NCI-H2081 (cell line): ENCODE measurements around the gene MFAP4.

Experiments used
- DNase-seq, 2 experiments: peaks; one replicate each; lab custom pipeline; 2025; lab: John Stamatoyannopoulos, UW

Gene MFAP4

DNA sequence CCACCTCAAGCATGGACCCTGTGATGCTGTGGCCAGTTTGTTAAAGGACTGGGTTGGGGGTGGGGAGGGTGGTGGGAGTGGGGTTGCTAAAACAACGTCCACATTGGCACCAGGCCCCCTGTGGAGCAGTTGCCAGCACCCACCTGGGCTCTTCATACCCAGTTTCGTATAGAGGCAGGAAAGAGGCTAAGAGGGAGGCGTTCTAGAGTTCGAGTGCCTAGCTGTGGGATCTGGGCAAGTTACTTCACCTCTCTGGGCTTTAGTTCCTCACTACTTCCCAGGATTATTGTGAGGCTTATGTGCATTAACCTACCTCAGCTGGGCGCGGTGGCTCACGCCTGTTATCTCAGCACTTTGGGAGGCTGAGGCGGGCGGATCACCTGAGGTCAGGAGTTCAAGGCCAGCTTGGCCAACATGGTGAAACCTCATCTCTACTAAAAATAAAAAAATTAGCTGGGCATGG, 1.4 kb downstream of the MFAP4 start:
- no peak for DNase-seq

DNA sequence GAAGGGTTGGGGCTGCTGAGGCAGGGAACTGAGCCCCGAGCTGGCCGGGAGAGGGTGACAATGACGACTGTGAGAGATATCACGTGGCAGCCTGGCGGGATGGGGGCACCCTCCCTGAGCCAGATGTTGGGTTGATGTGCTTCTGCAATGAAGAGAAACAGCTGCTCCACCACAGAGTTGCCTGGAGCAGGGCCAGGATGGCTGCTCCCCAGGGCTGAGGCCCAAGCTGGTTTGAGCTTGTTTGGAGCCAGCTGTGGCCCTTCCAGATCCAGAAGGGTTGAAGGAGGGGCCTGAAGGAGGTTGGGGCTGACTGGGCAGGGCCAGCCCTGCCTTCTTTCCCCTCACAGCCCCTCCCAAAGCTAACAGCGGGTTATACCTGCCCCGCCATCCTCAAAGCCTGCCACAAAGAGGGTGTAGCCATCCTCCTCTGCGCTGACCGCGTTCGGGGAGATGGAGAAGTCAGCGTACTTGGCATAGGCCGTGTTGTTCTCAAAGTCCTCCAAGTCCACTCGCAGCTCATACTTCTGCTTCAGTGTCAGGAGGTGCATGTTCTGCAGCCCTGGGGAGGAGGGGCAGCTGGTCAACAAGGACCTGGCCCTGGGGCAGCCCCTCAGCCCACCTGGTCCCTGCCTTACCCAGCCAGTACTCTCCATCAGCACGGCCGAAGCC, 2.1 kb downstream of the MFAP4 start:
- DNase-seq = no peak

DNA sequence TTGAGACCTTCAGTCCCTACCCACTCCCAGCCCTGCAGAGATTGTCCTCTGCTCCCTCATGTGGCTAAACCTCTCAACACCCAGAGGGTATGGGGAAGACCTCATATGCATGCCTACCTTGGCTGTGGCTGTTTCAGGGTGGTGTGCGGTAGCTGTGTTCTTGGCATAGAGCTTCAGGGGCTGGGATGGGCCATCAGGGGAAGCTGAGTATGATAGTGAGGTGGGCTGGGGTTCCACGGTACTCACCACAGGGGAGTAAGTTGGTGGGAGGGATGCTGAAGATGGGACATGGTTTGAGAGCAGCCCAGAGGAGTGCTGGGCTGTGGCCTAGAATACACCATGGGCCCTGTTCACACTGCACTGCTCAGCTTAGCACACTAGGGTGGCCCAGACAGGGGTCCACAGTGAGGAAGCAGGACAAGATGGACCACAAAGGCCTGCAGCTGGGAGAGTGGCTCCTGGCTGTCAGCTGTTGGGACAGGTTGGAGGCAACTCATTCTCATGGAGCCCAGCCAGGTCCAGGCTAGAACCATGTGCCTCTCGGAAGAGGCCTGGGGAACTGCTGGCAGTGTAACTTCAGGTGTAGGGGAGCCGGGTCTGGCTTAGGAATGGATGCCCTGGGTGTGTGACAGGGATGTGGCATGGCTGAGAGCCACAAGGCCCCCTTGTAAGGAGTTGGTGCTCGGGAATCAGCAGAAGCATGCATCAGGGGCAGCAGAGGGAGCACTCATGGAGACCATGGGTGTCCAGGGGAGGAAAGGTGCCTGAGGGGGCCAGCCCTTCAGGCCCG, 3.1 kb downstream of the MFAP4 start:
- no peak for DNase-seq

DNA sequence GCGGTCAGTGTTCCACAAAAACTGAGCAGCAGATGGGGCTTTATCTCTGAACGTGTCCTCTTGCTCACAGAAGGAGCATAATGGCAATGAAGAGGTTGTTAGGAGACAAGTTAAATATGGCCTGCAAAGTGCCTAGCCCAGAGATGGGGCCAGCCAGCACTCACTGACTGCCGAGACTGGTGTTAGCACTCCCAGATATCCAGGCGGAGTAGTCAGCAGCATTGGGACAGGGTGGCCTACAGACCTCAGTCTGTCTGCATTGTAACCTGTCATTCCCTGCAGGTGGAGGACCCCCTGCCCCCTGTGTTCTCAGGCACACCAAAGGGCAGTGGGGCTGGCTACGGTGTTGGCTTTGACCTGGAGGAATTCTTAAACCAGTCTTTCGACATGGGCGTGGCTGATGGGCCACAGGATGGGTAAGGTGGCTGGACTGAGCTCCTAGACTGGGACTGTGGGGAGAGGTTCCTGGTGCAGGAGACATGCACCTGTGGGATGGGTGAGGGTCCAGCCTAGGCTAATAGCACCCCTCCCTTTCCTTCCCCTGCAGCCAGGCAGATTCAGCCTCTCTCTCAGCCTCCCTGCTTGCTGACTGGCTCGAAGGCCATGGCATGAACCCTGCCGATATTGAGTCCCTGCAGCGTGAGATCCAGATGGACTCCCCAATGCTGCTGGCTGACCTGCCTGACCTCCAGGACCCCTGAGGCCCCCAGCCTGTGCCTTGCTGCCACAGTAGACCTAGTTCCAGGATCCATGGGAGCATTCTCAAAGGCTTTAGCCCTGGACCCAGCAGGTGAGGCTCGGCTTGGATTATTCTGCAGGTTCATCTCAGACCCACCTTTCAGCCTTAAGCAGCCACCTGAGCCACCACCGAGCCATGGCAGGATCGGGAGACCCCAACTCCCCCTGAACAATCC, 4.2 kb downstream of the MFAP4 start:
- no peak for DNase-seq

DNA sequence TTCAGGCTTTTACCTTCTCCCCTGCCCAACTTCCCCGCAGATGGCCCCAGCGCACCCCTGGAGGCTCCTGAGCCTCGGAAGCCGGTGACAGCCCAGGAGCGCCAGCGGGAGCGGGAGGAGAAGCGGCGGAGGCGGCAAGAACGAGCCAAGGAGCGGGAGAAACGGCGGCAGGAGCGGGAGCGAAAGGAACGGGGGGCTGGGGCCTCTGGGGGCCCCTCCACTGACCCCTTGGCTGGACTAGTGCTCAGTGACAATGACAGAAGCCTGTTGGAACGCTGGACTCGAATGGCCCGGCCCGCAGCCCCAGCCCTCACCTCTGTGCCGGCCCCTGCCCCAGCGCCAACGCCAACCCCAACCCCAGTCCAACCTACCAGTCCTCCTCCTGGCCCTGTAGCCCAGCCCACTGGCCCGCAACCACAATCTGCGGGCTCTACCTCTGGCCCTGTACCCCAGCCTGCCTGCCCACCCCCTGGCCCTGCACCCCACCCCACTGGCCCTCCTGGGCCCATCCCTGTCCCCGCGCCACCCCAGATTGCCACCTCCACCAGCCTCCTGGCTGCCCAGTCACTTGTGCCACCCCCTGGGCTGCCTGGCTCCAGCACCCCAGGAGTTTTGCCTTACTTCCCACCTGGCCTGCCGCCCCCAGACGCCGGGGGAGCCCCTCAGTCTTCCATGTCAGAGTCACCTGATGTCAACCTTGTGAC, 5.1 kb downstream of the MFAP4 start:
- DNase-seq = no peak

DNA sequence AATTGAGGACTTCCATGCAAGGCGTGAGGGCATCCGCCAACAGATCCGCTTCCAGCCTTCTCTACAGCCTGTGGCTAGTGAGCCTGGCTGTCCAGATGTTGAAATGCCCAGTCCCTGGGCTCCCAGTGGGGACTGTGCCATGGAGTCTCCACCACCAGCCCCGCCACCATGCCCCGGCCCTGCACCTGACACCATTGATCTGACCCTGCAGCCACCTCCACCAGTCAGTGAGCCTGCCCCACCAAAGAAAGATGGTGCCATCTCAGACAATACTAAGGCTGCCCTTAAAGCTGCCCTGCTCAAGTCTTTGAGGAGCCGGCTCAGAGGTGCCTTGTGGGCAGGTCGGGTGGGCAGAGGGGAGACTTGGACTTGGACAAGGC, 5.6 kb downstream of the MFAP4 start:
- no peak for DNase-seq

DNA sequence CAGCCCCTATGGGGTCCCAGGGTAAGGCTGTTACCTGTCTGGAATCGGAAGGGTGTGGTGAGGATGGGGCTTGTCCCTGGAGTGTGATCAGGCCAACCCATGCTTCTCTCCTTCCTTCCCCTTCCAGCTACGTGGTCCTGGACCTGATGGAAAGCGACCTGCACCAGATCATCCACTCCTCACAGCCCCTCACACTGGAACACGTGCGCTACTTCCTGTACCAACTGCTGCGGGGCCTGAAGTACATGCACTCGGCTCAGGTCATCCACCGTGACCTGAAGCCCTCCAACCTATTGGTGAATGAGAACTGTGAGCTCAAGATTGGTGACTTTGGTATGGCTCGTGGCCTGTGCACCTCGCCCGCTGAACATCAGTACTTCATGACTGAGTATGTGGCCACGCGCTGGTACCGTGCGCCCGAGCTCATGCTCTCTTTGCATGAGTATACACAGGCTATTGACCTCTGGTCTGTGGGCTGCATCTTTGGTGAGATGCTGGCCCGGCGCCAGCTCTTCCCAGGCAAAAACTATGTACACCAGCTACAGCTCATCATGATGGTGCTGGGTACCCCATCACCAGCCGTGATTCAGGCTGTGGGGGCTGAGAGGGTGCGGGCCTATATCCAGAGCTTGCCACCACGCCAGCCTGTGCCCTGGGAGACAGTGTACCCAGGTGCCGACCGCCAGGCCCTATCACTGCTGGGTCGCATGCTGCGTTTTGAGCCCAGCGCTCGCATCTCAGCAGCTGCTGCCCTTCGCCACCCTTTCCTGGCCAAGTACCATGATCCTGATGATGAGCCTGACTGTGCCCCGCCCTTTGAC, 6.3 kb downstream of the MFAP4 start:
- DNase-seq = no peak

DNA sequence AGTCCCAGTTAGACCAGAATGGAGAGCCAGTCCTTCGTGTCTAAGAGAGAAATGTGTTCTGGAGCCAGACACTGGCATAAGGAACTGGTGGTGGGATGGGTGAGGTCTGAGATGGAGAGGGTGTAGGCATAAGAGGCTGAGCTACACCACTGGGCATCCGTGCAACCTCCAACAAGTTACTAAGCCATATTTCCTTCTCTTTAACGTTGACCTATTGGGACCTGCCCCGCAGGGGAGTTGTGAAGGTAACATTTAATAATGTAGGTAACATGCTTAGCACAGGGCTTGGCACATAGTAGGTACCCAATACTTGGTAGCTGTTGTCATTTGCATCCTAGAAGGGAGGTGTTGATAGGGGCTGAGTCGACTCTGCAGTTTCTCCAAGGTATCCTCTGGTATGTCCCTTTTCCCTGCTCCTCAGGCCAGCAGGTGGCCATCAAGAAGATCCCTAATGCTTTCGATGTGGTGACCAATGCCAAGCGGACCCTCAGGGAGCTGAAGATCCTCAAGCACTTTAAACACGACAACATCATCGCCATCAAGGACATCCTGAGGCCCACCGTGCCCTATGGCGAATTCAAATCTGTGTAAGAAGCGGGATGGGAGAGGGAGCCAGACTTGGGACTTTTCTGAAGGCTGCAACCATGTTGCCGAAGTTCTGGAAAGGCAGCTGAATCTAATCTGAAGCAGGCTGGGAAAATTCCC, 7.5 kb downstream of the MFAP4 start:
- no peak for DNase-seq

DNA sequence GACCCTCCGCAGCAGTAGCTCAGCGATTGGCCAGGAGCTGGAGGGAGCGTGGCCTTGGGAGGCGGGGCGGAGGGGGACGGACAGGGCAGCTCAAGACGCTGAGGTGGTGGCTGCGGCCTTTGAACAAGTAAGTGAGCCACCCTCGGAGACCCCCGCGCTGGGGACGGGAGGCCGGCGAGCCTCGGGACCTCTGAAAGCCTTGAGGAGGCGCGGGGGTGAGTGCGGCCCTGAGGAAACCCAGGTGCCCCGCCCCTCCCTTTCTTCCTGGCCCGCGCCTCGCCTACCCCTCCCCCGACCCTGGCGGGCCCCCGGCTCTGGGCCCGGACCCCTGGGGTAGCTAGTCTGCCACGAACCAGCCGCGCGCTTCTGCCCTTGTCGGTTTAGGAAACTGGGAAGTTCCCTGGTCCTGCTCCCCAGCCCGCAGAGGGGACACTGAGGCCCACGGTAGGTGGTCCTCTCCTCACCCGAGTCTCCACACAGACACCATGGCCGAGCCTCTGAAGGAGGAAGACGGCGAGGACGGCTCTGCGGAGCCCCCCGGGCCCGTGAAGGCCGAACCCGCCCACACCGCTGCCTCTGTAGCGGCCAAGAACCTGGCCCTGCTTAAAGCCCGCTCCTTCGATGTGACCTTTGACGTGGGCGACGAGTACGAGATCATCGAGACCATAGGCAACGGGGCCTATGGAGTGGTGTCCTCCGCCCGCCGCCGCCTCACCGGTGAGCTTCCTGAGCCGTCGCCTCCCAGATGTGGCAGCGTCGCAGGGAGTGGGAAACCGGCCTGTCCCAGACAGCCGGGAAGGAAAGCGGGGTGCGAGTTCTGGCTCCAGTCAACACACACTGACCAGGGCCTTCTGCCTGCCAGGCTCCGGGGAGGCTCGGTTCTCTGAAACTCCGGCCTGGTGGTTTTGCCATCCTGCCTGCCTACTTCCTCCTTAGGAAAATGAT, 8.3 kb downstream of the MFAP4 start, which contains the start of gene MAPK7:
Gene MAPK7 (plus strand): TSS at position 83 of the 945 bp plus-strand sequence. CDS start 403 bp downstream, at position 486.
- DNase-seq = peak in 1 of 2 experiments; percentile 43

DNA sequence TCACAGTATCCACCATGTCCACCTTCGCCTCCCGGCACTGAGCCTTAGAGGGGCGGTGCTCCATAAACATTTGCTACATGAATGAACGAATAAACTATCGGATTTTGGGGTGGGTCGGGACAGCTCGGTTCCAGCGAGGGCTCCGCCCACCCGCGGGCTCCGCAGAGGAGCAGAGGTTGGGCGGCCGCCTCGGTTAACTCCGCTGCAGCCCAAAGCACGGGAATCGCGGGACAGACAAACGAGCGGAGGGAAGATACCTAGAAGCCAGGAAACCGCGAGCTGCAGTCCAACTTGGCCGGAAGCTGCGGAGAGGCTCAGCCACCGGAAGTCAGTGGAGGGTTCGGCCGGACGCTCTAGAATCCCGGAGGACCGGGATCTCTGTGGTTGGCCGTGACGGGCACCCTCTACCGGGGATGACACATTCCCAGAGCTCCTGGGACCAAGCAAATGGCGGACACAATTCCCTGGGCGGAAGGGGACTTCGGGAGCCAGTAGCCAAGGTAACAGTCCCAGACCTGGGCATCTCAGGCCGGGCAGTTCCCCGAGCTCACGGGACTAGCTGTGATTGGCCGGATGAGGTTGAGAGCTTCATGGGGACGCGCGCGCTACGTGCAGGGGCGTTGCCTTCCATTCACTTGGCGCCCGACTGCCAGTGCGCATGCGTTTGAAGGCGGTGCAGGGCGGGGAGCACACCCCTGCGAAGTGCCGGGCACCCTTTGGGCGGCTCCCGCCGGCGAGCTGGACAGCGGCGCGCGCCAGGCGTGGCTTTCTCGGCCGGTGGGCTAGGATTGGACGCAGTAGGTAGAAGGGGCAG, 9.2 kb downstream of the MFAP4 start:
- DNase-seq = peak; percentile 95 to 96

DNA sequence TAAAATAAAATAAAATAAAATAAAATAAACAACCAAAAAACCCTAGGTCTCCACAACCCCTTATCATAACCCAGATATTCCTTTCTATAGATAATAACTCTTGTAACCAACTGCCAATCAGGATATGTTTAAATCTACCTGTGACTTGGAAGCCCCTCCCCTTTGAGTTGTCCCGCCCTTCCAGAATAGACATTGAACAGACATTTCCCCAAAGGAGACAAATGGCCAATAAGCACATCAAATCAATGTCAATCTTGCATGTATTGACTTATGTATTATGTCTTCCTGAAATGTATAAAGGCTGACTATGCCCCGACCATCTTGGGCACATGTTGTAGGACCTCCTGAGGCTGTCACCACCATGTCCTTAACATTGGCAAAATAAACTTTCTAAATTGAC, 10.2 kb downstream of the MFAP4 start:
- peak in 1 of 2 experiments; percentile 18 for DNase-seq

DNA sequence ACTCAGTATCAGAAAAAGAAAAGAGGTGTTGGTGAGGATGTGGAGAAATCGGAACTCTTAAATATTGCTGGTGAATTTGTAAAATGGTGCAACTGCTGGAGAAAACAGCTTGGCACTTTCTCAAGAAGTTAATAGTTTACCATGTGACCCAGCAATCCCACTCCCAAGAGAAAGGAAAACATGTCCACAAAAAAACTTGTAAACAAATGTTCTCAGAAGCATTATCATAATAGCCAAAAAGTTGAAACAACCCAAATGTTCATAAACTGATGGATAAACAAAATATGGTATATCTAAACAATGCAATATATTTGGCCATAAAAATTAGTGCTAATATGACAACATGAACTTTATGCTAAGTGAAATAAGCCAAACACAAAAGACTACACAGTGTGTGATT, 11.3 kb downstream of the MFAP4 start:
- no peak for DNase-seq

DNA sequence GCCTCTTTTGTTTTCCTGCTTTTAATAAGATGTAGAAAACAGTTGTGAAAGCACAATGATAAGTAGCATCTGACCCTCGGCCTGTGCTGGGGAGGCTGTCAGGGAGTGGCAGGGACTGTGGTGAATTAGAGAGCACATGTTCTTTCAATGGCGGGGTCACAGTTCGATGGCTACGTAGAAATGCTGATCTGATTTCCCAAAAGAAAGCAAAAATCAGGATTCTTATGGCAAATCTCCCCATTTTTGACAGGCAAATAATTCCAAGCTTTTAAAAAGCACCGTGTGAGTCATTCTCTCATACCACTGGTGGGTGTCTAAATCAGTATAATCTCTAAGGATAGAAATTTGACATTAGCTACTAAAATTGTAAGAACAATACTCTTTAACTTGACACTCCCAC, 12.9 kb downstream of the MFAP4 start:
- DNase-seq = no peak

DNA sequence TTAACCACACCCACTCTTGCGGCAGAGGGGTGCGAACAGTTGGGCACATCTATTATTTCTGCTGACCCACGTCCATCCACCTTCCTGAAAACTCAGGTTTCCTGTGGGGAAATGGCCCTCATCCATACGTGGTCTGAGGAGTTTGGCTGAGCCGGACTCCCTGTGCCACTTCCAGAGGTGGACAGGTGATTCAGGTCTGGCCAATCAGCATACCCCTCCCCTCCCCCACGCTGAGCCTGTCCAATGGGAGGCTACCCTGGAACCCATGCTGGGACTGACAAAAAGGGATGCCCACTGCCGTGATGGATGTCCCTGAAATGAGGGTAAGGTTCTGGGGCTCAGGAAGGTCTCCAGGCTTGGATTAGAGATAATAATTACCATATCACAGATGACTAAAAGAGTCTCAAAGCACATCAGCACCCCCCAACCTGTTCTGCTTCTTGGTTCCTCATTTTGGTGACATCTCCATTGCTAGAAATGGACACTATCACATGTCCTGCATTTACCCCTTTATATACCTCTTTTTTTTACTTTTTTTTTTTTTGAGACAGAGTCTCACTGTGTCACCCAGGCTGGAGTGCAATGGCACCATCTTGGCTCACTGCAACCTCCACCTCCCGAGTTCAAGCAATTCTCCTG, 14.0 kb downstream of the MFAP4 start:
- DNase-seq = no peak

DNA sequence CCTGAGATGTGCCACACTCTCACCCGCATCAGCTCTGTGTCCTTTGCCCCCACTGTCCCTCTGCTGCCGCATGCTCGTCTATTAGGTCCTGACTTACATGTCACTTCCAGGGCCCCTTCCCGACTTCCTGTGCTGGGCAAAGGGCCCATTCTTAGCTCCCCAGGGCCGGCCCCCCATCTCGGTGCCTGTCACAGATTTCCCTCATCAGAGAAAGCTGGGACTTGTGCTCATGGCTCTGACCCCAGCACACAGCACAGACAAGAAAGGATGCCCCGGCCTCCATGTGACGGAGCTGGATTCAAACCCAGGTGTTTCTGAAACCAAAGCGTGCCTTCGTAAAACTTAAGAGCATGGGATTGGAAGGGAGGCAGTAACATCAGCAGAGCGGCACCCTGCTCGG, 14.6 kb downstream of the MFAP4 start:
- DNase-seq = no peak

DNA sequence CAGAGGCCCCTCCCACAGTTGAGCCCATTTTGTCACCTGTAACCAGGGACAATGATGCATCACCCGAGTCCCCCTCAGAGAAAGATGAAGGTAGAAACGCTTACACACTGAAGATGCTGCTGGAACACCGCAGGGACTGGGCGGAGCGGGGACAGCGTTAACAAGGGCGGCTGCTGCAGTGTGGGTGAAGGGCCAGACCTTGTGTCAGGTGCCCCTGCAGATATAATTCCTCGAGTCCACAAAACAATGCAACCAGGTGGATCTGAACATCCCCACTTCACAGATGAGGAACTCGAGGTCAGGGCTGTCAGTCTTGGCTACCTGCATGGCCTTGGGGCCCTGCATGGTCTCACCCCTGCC, 15.0 kb downstream of the MFAP4 start:
- DNase-seq = no peak

DNA sequence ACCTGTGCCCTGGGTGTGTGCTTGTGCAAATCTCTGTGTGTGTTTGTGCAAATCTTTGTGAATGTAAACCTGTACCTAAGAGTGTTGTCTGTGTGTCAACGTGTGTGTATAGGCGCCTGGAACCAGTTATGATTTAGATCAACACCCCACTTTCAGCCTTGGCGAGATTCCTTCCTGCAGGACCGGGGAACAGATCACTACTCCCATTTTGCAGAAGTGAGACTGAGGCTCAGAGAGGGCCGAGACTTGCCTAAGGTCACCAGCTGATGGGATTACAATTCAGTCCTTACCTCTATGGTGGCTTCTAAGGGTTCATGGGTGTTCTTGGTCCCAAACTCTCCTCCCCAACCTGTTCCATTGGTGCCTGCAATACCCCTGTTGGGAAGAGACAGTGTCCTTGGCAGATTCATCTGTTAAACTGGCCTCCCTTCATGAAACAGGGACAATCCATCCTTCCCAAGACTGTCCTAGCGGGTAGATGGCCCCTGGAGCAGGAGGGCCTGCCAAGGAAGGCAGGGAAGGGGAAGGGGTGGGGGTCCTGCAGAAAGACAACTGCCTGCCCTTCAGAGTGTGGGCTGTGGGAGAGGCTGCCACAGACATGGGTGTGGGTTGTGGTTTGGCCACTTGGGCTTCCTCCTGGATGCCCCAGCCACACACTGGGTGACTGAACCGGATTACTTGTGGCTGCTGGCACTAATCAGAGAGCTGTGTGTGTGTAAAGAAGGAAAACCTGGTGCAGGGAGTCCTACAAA, 15.6 kb downstream of the MFAP4 start:
- DNase-seq = no peak
